Measurements from ENCODE around the gene NAA15.

- no peak for TF ChIP-seq CTCF (IDR thresholded peaks at IDR 0.05; ENCODE audit: low read length)
- TF ChIP-seq EZH2 (IDR thresholded peaks at IDR 0.05; ENCODE audit: borderline replicate concordance, low read length) = no peak
Measured at GRCh38 chr4:139315221-139315675, 13.9 kb downstream of the NAA15 start.

All from OCI-LY1 (cell line).